Endothelial cell of umbilical vein (primary cell): ENCODE data around the gene TCAP.

ENCODE experiments used
- FOS ChIP-seq: IDR thresholded peaks from 2 replicates; pipeline ENCODE4 v1.6.1; 2011; ENCODE audit warnings: mild to moderate bottlenecking, low read length, moderate library complexity, borderline replicate concordance; ENCODE audit not compliant: insufficient read depth
- MAX ChIP-seq: IDR thresholded peaks from 2 replicates; pipeline ENCODE4 v1.6.1; 2011; ENCODE audit not compliant: insufficient read depth, insufficient read length
- POLR2A ChIP-seq: IDR thresholded peaks from 2 replicates; pipeline ENCODE4 v1.6.1; 2012; ENCODE audit warnings: low read depth, mild to moderate bottlenecking, control low read depth, low read length
- TF ChIP-seq, protein P1 (sequence below), 2 donors: IDR thresholded peaks; 1 replicate in 1 of 2; 2 replicates in 1 of 2; pipeline ENCODE4 v1.5.1; 2011; ENCODE audit warnings: low read length in 2 of 2, mild to moderate bottlenecking in 2 of 2, moderate library complexity in 2 of 2, control low read depth in 1 of 2, inconsistent platforms in 1 of 2, low read depth in 1 of 2; ENCODE audit not compliant: insufficient read depth in 1 of 2; ENCODE audit errors: extremely low read depth in 1 of 2

- TF ChIP-seq, protein P1, sequence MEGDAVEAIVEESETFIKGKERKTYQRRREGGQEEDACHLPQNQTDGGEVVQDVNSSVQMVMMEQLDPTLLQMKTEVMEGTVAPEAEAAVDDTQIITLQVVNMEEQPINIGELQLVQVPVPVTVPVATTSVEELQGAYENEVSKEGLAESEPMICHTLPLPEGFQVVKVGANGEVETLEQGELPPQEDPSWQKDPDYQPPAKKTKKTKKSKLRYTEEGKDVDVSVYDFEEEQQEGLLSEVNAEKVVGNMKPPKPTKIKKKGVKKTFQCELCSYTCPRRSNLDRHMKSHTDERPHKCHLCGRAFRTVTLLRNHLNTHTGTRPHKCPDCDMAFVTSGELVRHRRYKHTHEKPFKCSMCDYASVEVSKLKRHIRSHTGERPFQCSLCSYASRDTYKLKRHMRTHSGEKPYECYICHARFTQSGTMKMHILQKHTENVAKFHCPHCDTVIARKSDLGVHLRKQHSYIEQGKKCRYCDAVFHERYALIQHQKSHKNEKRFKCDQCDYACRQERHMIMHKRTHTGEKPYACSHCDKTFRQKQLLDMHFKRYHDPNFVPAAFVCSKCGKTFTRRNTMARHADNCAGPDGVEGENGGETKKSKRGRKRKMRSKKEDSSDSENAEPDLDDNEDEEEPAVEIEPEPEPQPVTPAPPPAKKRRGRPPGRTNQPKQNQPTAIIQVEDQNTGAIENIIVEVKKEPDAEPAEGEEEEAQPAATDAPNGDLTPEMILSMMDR (IDR thresholded peaks at IDR 0.05; ENCODE audit: extremely low read depth in 1 of 2, insufficient read depth in 1 of 2, low read depth in 1 of 2, low read length in 2 of 2): no peak
- TF ChIP-seq MAX (no peak), POLR2A (no peak), FOS (no peak)
These were observed 7.6 kb downstream of the TCAP start for GRCh38 chr17:39672522-39673334.
